ENCODE measurements around the gene STAM.

Gene STAM

DNA sequence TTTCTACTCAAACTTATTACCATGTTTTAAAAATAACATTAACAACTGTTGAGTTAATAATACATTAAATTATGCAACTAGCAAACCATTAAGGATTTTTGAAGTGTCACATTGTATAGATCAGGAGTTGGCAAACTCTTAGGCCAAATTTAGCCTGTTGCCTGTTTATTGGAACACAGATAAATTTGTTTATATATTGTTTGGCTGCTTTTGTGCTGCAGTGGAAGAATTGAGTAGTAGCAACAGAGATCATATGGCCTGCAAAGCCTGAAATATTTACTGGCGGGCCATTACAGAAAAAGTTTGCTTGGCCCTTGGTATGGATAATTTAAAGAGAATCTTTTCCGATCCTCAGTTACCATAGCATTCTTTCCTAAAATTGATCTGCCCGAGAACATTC, 57.4 kb downstream of the STAM start:
- Histone ChIP-seq H3K27ac (no peak overlapping the region), H3K36me3 (peaks cover 63% of the 10 kb centered on the region), H3K4me1 (ENCODE audit: control insufficient read depth in 1 of 2, insufficient read depth in 1 of 2, low read depth in 1 of 2, low read length in 1 of 2) (no peaks in the 10 kb centered on the region), H3K4me3 (ENCODE audit: low read depth in 1 of 2, low read length in 1 of 2) (no peak overlapping the region), H3K27me3 (no peaks in the 10 kb centered on the region), H3K9me3 (no peaks in the 10 kb centered on the region)
- TF ChIP-seq, protein P1, sequence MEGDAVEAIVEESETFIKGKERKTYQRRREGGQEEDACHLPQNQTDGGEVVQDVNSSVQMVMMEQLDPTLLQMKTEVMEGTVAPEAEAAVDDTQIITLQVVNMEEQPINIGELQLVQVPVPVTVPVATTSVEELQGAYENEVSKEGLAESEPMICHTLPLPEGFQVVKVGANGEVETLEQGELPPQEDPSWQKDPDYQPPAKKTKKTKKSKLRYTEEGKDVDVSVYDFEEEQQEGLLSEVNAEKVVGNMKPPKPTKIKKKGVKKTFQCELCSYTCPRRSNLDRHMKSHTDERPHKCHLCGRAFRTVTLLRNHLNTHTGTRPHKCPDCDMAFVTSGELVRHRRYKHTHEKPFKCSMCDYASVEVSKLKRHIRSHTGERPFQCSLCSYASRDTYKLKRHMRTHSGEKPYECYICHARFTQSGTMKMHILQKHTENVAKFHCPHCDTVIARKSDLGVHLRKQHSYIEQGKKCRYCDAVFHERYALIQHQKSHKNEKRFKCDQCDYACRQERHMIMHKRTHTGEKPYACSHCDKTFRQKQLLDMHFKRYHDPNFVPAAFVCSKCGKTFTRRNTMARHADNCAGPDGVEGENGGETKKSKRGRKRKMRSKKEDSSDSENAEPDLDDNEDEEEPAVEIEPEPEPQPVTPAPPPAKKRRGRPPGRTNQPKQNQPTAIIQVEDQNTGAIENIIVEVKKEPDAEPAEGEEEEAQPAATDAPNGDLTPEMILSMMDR (IDR thresholded peaks at IDR 0.05) = no peak

DNA sequence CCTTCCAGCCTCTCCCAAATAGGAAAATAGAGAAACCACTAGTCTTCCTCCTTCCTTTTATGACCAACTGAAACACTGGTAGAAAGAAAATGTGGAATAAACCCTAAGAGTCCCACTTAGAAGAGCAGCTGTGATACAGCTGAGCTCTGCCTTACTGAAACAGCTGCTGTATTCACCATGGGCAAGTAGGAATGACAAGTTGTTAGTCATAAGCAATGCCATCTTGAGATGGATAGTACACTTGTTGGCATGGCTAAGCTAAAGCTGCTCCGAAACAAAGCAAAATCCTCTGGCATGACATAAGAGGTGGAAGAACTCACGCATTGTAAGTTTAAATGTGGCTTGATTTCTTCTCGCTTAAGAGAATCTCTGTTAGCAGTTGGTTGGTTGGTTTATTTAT, 59.8 kb downstream of the STAM start:
- peaks cover 62% of the 10 kb centered on the region for H3K36me3 ChIP-seq
- no peaks in the 10 kb centered on the region for H3K4me1 ChIP-seq (ENCODE audit: control insufficient read depth in 1 of 2, insufficient read depth in 1 of 2, low read depth in 1 of 2, low read length in 1 of 2)
- no peak overlapping the region for H3K4me3 ChIP-seq (ENCODE audit: low read depth in 1 of 2, low read length in 1 of 2)
- H3K27me3 ChIP-seq = no peaks in the 10 kb centered on the region
- H3K9me3 ChIP-seq = no peaks in the 10 kb centered on the region
- TF ChIP-seq, protein P1 (IDR thresholded peaks at IDR 0.05) = no peak
- H3K27ac ChIP-seq = no peak overlapping the region

DNA sequence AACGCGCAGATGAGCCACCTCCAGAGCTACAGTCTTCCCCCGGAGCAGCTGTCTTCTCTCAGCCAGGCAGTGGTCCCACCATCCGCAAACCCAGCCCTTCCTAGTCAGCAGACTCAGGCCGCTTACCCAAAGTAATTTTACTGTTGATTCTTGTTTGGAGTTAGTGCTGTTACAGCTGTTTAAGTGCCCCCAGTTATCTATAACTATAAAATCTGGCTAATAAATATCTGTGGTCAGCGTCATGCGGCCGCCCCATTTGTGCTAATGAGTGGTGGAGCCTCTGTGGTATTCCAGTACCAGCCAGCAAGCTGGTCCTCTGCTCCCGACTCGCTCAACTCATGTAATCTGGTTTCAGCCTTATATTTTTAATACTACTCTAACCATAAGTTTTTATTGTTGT, 64.9 kb downstream of the STAM start:
- Histone ChIP-seq H3K4me3 (ENCODE audit: low read depth in 1 of 2, low read length in 1 of 2) (no peak overlapping the region), H3K27me3 (no peaks in the 10 kb centered on the region), H3K27ac (no peak overlapping the region), H3K9me3 (no peaks in the 10 kb centered on the region), H3K4me1 (ENCODE audit: control insufficient read depth in 1 of 2, insufficient read depth in 1 of 2, low read depth in 1 of 2, low read length in 1 of 2) (no peaks in the 10 kb centered on the region), H3K36me3 (peaks cover 96% of the 10 kb centered on the region)
- TF ChIP-seq, protein P1 (IDR thresholded peaks at IDR 0.05) = no peak

DNA sequence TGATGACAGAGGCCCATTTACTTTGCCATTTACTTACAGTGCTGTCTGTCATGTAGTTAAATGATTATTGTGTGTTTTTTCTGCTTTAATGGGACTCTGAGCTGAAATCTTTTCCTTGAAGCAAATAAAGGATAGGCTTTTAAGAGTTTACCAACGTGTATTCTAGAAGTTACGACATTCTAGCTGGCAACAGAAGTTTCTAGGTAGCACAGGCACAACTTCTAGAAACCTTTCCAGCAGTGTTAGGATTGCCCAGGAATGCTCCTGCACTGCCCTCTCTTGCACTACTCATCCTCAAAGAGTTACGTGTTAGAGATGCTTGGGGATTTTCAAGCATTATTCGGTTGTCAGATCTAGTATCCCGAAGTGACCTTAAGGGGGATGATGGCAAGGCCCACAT, 65.5 kb downstream of the STAM start:
- Histone ChIP-seq H3K27ac (no peak overlapping the region), H3K36me3 (peaks cover 97% of the 10 kb centered on the region)

DNA sequence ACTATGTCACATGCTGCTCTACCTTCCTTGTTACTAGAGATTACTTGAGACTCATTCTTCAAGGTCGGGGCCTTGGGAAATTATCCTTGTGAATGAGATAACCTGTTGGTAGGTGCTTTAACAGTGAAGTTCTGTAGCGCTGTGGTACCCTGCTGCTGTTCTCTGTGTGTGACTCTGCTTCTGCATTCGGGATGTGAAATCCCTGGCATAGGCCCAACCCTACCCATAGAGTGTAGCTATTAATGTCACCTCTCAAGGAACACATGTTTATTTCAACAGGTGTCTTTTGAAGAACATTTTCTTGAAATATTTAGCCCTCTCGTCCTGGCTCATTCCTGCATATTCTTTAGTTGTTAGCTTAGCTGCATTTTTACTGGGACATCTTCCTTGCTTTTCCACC, 66.2 kb downstream of the STAM start:
- H3K4me3 ChIP-seq (ENCODE audit: low read depth in 1 of 2, low read length in 1 of 2) = no peak overlapping the region
- TF ChIP-seq, protein P1 (IDR thresholded peaks at IDR 0.05) = no peak
- H3K27ac ChIP-seq = no peak overlapping the region
- no peaks in the 10 kb centered on the region for H3K9me3 ChIP-seq
- no peaks in the 10 kb centered on the region for H3K4me1 ChIP-seq (ENCODE audit: control insufficient read depth in 1 of 2, insufficient read depth in 1 of 2, low read depth in 1 of 2, low read length in 1 of 2)
- no peaks in the 10 kb centered on the region for H3K27me3 ChIP-seq
- H3K36me3 ChIP-seq = peaks cover 97% of the 10 kb centered on the region

More for the DNA sequence above, 65.5 kb downstream of the STAM start:
- TF ChIP-seq, protein P1 (IDR thresholded peaks at IDR 0.05) = no peak
- H3K27me3 ChIP-seq = no peaks in the 10 kb centered on the region
- no peaks in the 10 kb centered on the region for H3K9me3 ChIP-seq
- H3K4me3 ChIP-seq (ENCODE audit: low read depth in 1 of 2, low read length in 1 of 2) = no peak overlapping the region
- H3K4me1 ChIP-seq (ENCODE audit: control insufficient read depth in 1 of 2, insufficient read depth in 1 of 2, low read depth in 1 of 2, low read length in 1 of 2) = no peaks in the 10 kb centered on the region

DNA sequence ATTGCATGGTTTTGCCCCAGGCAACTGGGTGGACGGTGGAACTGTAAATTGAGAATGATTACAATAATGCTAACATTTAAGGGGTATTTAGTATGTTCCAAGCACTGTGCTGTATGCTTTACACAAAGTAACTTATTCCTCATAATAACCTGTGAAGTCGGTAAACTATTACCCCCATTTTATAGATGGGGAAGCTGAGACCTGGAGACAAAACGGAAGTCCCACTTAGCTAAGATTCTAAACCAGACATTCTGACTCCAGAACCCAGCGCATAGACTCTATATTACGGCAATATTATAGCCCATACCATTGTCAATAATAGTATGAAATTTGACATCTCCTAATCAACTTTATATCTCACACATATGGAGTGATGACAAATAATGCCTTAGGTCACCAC, 68.1 kb downstream of the STAM start:
- TF ChIP-seq, protein P1 (IDR thresholded peaks at IDR 0.05) = no peak
- Histone ChIP-seq H3K27me3 (no peaks in the 10 kb centered on the region), H3K27ac (no peak overlapping the region), H3K9me3 (no peaks in the 10 kb centered on the region), H3K36me3 (peaks cover 97% of the 10 kb centered on the region), H3K4me1 (ENCODE audit: control insufficient read depth in 1 of 2, insufficient read depth in 1 of 2, low read depth in 1 of 2, low read length in 1 of 2) (no peaks in the 10 kb centered on the region), H3K4me3 (ENCODE audit: low read depth in 1 of 2, low read length in 1 of 2) (no peak overlapping the region)
